Peyer's patch (tissue), 4 donors: ENCODE results near the gene TACC2.

ENCODE experiments used
- CTCF ChIP-seq, 6 experiments: fragments of 450-650 bp in 4 of 6; fragments of 200-600 bp in 2 of 6; sonication (generic) in 1 of 6; IDR thresholded peaks; one replicate each; pipeline ENCODE4 v1.5.1; 2017 to 2019; ENCODE audit warnings: antibody characterized with exemption in 6 of 6, mild to moderate bottlenecking in 3 of 6, moderate library complexity in 1 of 6
- POLR2A ChIP-seq, 2 donors: fragments of 450-650 bp; IDR thresholded peaks; one replicate each; pipeline ENCODE4 v1.5.1; 2017; ENCODE audit warnings: antibody characterized with exemption in 2 of 2, mild to moderate bottlenecking in 2 of 2, moderate library complexity in 2 of 2

- TF ChIP-seq CTCF (IDR thresholded peaks at IDR 0.05) (no peak), POLR2A (IDR thresholded peaks at IDR 0.05) (no peak)
Observed at GRCh38 chr10:122068844-122069243, 79.9 kb downstream of the TACC2 start.
